ENCODE measurements around the gene PISD. TPM values are rescaled to one million over a fixed set of nuclear protein-coding genes. Genes with fewer than 3 reads are reported as not detected.

Gene PISD
- total and polyA plus RNA-seq, 9 donors = 12.0 to 60.2 (median 33.5) TPM

DNA sequence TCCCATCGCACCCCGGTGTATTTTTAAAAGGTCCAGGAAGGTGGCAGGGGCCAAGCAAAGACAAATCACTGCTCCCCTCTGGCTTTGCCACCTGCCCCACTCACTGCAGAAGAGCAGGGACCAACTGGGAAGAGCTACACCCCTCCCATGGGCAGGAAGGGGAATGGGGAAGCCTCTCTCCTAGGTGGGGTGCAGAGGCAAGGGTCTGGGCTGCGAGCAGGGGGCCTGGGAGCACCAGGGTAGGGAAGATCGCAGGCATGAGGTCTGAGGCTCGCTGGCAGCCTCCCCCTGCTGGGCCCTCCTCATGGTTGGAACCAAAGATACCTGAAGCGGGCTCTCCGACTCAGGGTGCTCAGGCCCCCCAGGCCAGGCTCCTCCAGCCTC, 36.8 kb downstream of the PISD start:
- WGBS, 3 donors = 74 to 89% (median 87%) methylated on average over 6 to 7 of the region's 7 CpGs
- DNase-seq = no peak
- Histone ChIP-seq H3K27ac (peak overlapping the region in 1 of 2 donors; percentile 66), H3K4me3 (peak overlapping the region; percentile 11), H3K27me3 (no peaks in the 10 kb centered on the region), H3K36me3 (no peaks in the 10 kb centered on the region), H3K4me1 (ENCODE audit: insufficient read depth) (peaks cover 35% of the 10 kb centered on the region), H3K9me3 (no peaks in the 10 kb centered on the region)
- intact Hi-C loops (cut with DNase I) = loop anchor here in 1 of 4 donors (5.0 kb wide), 1 partner anchor 63 kb away; no protein-coding TSS in a partner anchor
- TF ChIP-seq, protein P1, sequence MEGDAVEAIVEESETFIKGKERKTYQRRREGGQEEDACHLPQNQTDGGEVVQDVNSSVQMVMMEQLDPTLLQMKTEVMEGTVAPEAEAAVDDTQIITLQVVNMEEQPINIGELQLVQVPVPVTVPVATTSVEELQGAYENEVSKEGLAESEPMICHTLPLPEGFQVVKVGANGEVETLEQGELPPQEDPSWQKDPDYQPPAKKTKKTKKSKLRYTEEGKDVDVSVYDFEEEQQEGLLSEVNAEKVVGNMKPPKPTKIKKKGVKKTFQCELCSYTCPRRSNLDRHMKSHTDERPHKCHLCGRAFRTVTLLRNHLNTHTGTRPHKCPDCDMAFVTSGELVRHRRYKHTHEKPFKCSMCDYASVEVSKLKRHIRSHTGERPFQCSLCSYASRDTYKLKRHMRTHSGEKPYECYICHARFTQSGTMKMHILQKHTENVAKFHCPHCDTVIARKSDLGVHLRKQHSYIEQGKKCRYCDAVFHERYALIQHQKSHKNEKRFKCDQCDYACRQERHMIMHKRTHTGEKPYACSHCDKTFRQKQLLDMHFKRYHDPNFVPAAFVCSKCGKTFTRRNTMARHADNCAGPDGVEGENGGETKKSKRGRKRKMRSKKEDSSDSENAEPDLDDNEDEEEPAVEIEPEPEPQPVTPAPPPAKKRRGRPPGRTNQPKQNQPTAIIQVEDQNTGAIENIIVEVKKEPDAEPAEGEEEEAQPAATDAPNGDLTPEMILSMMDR (IDR thresholded peaks at IDR 0.05) = no peak
- TF ChIP-seq POLR2A (IDR thresholded peaks at IDR 0.05) (no peak), EP300 (IDR thresholded peaks at IDR 0.05) (no peak)

DNA sequence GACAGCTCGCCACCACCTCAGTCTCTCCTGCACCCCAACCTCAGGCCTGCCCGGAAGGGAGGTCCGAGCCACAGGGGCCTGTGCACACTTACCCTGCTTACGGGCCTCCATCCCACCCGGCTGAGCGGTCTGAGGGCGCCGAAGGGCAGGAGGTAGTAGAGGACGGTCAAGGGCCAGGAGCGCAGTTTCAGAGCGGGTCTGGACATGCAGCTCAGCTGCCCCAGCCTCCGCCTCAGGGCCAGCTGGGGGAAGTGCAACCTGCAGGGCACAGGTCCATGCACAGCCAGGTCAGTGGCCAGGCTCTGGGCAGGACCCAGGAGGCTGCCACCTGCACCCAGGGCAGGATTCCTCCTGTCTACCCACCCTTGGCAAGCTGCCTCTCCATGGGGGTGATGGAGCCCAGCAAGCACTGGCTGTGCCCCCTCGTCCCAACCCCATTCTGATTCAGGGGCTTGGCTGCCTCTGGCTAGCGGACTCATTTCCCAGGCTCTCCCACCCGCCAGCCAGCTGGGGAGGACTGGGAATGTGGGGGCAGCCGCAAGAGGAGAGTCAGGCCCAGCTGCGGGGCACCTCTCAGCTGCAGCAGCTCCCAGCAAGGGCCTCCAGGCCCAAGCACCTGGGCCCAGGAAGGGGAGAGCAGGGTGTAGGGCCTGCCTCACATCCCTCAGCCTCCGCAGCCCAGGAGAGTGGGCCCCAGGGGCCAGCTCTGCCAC, 38.3 kb downstream of the PISD start:
- no peak for TF ChIP-seq POLR2A (IDR thresholded peaks at IDR 0.05)
- TF ChIP-seq EP300 (IDR thresholded peaks at IDR 0.05) = no peak
- TF ChIP-seq, protein P1 (IDR thresholded peaks at IDR 0.05) = no peak
- intact Hi-C loops (cut with DNase I) = no loop called here
- H3K36me3 ChIP-seq = no peaks in the 10 kb centered on the region
- no peaks in the 10 kb centered on the region for H3K9me3 ChIP-seq
- 88 to 94% (median 90%) methylated on average over 18 of the region's 18 CpGs for WGBS, 3 donors
- peak in 1 of 5 donors; percentile 37 for DNase-seq
- H3K4me3 ChIP-seq = no peak overlapping the region
- no peaks in the 10 kb centered on the region for H3K27me3 ChIP-seq
- H3K27ac ChIP-seq = peak overlapping the region in 1 of 2 donors; percentile 3
- H3K4me1 ChIP-seq (ENCODE audit: insufficient read depth) = peaks cover 24% of the 10 kb centered on the region

DNA sequence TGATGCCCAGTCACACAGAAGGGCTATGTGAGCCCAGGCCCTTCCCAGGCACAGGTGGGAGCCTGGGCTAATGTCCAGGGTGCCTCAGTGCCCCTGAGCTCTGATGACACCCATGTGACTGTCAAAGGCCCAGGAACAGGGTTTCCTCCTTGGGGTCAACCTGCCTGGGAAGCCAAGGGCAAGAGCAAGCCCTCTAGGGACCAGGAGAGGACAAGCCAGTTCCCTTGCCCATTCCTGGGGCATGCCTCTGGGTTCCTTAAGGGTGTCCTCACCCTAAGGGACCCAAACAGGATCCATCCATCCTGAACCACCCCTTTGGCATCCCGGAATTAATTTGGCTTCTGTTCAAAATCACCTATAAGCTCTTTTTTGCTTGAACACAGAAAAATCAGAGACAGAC, 39.0 kb downstream of the PISD start:
- DNase-seq = no peak
- intact Hi-C loops (cut with DNase I) = no loop called here
- Histone ChIP-seq H3K4me1 (ENCODE audit: insufficient read depth) (peaks cover 21% of the 10 kb centered on the region), H3K36me3 (no peaks in the 10 kb centered on the region), H3K27me3 (no peaks in the 10 kb centered on the region), H3K9me3 (no peaks in the 10 kb centered on the region), H3K27ac (no peak overlapping the region), H3K4me3 (no peak overlapping the region)
- TF ChIP-seq, protein P1 (IDR thresholded peaks at IDR 0.05) = no peak
- TF ChIP-seq POLR2A (IDR thresholded peaks at IDR 0.05) (no peak), EP300 (IDR thresholded peaks at IDR 0.05) (no peak)
- WGBS, 3 donors = 89 to 93% (median 89%) methylated on average over 1 of the region's 1 CpG

DNA sequence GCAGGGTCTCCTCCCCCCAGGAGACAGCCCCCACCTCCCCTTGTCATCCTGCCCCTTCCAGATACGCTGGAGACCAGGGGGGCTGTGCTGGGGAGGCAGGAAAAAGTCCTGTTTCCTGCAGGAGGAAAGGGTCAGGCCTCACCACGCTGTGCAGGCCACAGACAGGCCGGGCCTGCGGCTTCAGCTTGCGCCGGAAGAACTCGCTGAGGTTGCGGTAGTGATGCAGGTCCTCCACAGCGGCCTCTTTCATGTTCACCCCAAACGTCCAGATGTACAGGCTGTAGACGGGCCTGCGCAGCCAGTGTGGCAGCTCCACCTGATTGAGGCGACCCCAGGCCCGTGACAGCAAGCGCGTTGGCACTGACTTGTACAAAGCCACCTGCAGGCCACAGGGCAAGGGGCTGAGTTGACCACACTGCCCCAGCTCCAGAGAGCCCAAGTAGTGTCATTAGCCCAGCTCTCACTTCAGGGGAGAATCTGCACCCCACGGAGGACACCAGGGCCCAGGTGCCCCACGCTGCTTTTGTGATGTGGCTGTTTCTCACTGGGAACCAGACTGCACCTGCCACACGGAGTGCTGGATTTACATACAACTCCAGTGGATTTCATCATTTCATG, 40.4 kb downstream of the PISD start:
- no peaks in the 10 kb centered on the region for H3K27me3 ChIP-seq
- WGBS, 3 donors = 88 to 95% (median 89%) methylated on average over 18 to 19 of the region's 19 CpGs
- H3K4me3 ChIP-seq = no peak overlapping the region
- intact Hi-C loops (cut with DNase I) = no loop called here
- TF ChIP-seq POLR2A (IDR thresholded peaks at IDR 0.05) (no peak), EP300 (IDR thresholded peaks at IDR 0.05) (no peak)
- TF ChIP-seq, protein P1 (IDR thresholded peaks at IDR 0.05) = no peak
- H3K4me1 ChIP-seq (ENCODE audit: insufficient read depth) = peaks cover 8% of the 10 kb centered on the region
- no peak for DNase-seq
- no peak overlapping the region for H3K27ac ChIP-seq
- H3K36me3 ChIP-seq = no peaks in the 10 kb centered on the region
- H3K9me3 ChIP-seq = no peaks in the 10 kb centered on the region
